Measurements from ENCODE around the gene NEUROD2.

- TF ChIP-seq SETDB1 (CRISPR knock-in tag; IDR thresholded peaks at IDR 0.05; ENCODE audit: borderline replicate concordance), result no peak
- TF ChIP-seq POLR2AphosphoS5 (IDR thresholded peaks at IDR 0.05; ENCODE audit: low read depth, low read length), result no peak
Observed at GRCh38 chr17:39563476-39563875, 44.2 kb downstream of the NEUROD2 start.

Data from HepG2 (cell line).